ENCODE measurements around the gene ZC3H12A.
"Not testable (repeated sequence)": the region's sequence is repeated elsewhere in the genome, so short reads cannot be mapped to it uniquely, and the experiment has no call there.

The ZC3H12A gene

DNA sequence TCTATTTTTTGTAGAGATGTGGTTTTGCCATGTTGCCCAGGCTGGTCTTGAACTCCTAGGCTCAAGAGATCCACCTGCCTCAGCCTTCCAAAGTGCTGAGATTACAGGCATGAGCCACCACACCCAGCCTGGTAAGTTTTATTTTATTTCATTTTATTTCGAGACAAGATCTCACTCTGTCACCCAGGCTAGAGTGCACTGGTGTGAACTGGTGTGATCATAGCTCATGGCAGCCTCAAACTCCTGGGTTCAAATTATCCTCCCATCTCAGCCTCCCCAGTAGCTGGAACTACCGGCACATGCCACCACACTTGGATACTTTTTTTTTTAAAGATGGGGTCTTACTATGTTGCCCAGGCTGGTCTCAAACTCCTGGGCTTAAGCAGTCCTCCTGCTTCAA lies 28.4 kb downstream of the ZC3H12A start:
- DNase-seq = not testable (repeated sequence)

GRCh38 chr1:37506740-37507139 lies 32.4 kb downstream of the ZC3H12A start:
- no peak for DNase-seq

DNA sequence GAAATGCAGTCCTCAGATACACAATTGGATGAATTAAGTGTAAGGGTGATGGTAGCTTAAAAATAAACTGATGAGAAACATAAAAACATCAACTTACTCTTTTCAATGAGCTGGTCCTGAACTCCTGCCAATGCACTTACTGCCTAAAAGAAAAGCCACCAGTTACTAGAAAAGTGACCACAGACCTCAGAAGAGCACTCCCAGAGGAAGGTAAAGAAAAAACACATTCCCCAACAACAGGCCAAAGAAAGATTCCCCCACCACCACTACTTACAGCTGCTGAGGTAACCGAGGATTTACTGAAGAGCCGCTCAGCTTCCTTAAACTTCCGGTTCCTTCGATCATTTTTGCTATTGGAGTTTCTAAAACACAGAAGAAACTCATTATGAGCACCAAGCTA lies 34.8 kb downstream of the ZC3H12A start:
- peak; percentile 32 for DNase-seq

- peak; percentile 2 for DNase-seq
These were observed 39.5 kb downstream of the ZC3H12A start for GRCh38 chr1:37513795-37514349.

- peak; percentile 75 for DNase-seq
These were observed 40.2 kb downstream of the ZC3H12A start, which contains the start of gene MEAF6 for GRCh38 chr1:37514350-37515184. Gene MEAF6 (minus strand): TSS chr1:37514766. CDS start chr1:37514746, 20 bp downstream.

- DNase-seq = no peak
These were observed 41.0 kb downstream of the ZC3H12A start for GRCh38 chr1:37515185-37516034.

DNA sequence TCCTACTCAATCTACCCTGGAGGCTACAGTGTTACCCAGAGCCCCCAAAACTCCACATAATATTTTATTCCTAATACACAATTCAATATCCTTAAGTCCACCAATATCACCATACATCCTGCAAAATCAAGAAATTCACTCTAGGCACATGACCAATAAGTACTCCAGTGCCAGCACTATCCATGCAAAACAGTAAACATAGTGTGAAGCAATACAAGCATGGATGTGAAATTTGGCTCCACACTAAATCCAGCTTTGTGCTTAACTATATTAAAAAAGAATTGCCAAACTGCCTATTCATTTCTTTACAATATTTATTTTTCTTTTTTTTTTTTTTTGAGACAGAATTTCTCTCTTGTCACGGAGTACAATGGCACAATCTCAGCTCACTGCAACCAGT lies 43.2 kb downstream of the ZC3H12A start:
- DNase-seq = no peak

DNA sequence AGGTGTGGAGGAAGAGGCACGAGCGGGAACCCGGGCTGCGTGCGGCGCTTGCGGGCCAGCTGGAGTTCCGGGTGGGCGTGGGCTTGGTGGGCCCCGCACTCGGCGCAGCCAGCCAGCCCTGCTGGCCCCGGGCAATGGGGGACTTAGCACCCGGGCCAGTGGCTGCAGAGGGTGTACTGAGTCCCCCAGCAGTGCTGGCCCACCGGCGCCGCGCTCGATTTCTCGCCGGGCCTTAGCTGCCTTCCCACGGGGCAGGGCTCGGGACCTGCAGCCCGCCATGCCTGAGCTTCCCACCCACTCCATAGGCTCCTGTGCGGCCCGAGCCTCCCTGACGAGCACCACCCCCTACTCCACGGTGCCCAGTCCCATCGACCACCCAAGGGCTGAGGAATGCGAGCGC lies 43.9 kb downstream of the ZC3H12A start:
- not testable (repeated sequence) for DNase-seq

GRCh38 chr1:37518929-37519328 lies 44.5 kb downstream of the ZC3H12A start:
- not testable (repeated sequence) for DNase-seq

DNA sequence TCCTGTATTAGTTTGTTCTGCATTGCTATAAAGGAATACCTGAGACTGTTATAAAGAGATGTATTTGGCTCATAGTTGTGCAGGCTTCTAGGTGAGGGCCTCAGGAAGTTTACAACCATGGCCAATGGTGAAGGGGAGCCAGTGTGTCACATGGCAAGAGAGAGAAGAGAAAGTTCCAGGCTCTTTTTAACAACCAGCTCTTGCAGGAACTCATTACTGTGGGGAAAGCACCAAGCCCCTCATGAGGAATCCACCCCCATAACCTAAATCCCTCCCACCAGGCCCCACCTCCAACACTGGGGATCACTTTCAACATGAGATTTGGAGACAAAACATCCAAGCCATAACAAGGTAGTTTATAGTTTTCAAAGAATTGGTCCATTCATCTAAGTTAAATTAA lies 45.2 kb downstream of the ZC3H12A start:
- DNase-seq = no peak

GRCh38 chr1:37529888-37530287 lies 55.5 kb downstream of the ZC3H12A start:
- DNase-seq = not testable (repeated sequence)

GRCh38 chr1:37532418-37533156 lies 58.2 kb downstream of the ZC3H12A start:
- DNase-seq = not testable (repeated sequence)

DNA sequence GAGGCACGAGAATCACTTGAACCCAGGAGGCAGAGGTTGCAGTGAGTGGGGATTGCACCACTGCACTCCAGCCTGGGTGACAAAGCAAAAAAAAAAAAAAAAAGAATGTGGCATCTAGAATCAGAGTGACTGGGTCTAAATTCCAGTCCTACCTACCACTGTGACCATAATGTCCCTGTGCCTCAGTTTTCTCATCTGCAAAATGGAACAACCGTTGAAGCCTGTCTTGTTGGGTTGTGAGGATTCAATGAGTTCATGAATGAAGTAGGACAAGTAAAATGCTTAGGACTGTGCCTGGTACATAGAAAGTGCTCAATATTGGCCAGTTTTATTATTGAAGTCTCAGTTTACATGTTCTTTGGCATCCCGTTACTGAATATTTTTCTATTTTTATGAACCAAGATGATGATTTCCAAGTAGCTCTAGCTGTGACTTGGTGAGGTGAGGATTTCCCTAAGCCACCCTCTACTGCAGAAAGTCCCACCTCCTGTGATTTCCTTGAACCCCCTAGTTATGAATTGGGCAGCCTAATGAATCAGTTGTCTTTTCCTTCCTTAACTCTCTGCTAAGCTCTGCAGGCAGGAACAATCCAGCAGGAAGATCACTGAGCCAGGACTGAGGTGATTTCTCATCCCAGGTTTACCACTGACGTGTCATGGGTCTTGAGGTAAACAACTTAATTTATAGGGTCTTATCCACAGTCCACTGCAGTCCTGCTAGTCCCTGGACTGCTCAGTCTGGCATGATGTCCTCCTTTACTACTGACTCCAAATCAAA lies 59.1 kb downstream of the ZC3H12A start:
- no peak for DNase-seq

Measured in fibroblast of upper back skin (primary cell).